ENCODE data around the gene TSEN34.
"Not testable (repeated sequence)": the region's sequence is repeated elsewhere in the genome, so short reads cannot be mapped to it uniquely, and the experiment has no call there.

The TSEN34 gene

GRCh38 chr19:54209811-54210494 is 18.8 kb downstream of the TSEN34 start:
- DNase-seq: no peak

GRCh38 chr19:54211235-54211634 is 20.1 kb downstream of the TSEN34 start:
- DNase-seq: no peak

- not testable (repeated sequence) for DNase-seq
These were observed 23.1 kb downstream of the TSEN34 start for GRCh38 chr19:54214217-54214616.

- not testable (repeated sequence) for DNase-seq
These were observed 23.6 kb downstream of the TSEN34 start for GRCh38 chr19:54214734-54215133.

GRCh38 chr19:54216869-54217268 is 25.8 kb downstream of the TSEN34 start:
- no peak for DNase-seq

- not testable (repeated sequence) for DNase-seq
These were observed 26.6 kb downstream of the TSEN34 start for GRCh38 chr19:54217517-54218247.

GRCh38 chr19:54218259-54218658 is 27.2 kb downstream of the TSEN34 start:
- no peak for DNase-seq

- DNase-seq: no peak
These were observed 28.0 kb downstream of the TSEN34 start for GRCh38 chr19:54218960-54219661.

- DNase-seq: not testable (repeated sequence)
These were observed 28.6 kb downstream of the TSEN34 start for GRCh38 chr19:54219702-54220101.

GRCh38 chr19:54221947-54222346 is 30.8 kb downstream of the TSEN34 start:
- DNase-seq: not testable (repeated sequence)

GRCh38 chr19:54222474-54223276 is 31.6 kb downstream of the TSEN34 start, which contains the start of gene LILRB3:
TSS of gene LILRB3 (minus strand) at chr19:54223007. CDS start at chr19:54222976, 31 bp downstream.
- DNase-seq: not testable (repeated sequence)

GRCh38 chr19:54223277-54223936 is 32.3 kb downstream of the TSEN34 start:
- DNase-seq: not testable (repeated sequence)

- not testable (repeated sequence) for DNase-seq
These were observed 32.8 kb downstream of the TSEN34 start for GRCh38 chr19:54223937-54224281.

GRCh38 chr19:54224619-54225018 is 33.5 kb downstream of the TSEN34 start:
- not testable (repeated sequence) for DNase-seq

- no peak for DNase-seq
These were observed 38.0 kb downstream of the TSEN34 start for GRCh38 chr19:54229146-54229545.

GRCh38 chr19:54230031-54230430 is 38.9 kb downstream of the TSEN34 start:
- DNase-seq: no peak

GRCh38 chr19:54231077-54231931 is 40.2 kb downstream of the TSEN34 start:
- peak; percentile 94 for DNase-seq

GRCh38 chr19:54233941-54234340 is 42.8 kb downstream of the TSEN34 start:
- DNase-seq: no peak

GRCh38 chr19:54239491-54240371 is 48.6 kb downstream of the TSEN34 start:
- DNase-seq: not testable (repeated sequence)

Data from activated effector memory CD4-positive, alpha-beta T cell treated with anti-CD3 and anti-CD28 coated beads, Interleukin-2, amount 50 U/mL, for 16 hours (primary cell).